Keratinocyte (primary cell): ENCODE results near the gene PITPNM3.

Source experiments
- CTCF ChIP-seq, 3 experiments: IDR thresholded peaks in 1 of 3; conservative IDR thresholded peaks in 1 of 3; optimal IDR thresholded peaks in 1 of 3; 2 replicates in 2 of 3; 3 replicates in 1 of 3; pipeline versions ENCODE3 to v1.5.1; 2011; ENCODE audit warnings: low read length in 3 of 3, mild to moderate bottlenecking in 3 of 3, moderate library complexity in 2 of 3, control low read depth in 1 of 3, inconsistent platforms in 1 of 3; ENCODE audit not compliant: insufficient read depth in 2 of 3; ENCODE audit errors: extremely low read depth in 1 of 3
- EZH2 ChIP-seq: IDR thresholded peaks from one replicate; pipeline ENCODE4 v1.6.1; 2012; ENCODE audit warnings: inconsistent platforms, mild to moderate bottlenecking, low read length, moderate library complexity

- no peak for TF ChIP-seq CTCF (optimal IDR thresholded peaks at IDR 0.05 in 1 of 3, IDR thresholded peaks at IDR 0.05 in 1 of 3, conservative IDR thresholded peaks at IDR 0.05 in 1 of 3; ENCODE audit: extremely low read depth in 1 of 3, insufficient read depth in 2 of 3, low read length in 3 of 3)
- no peak for TF ChIP-seq EZH2
Measured at GRCh38 chr17:6455321-6455705, 101.0 kb downstream of the PITPNM3 start.
